Suprapubic skin (tissue), 4 donors: ENCODE results near the gene CACNA1H. TPM values are rescaled to one million over a fixed set of nuclear protein-coding genes. Genes with fewer than 3 reads are reported as not detected.

Experiments
- DNase-seq, 2 donors: peaks; one replicate each; pipeline ENCODE4 v3.0.0-alpha.2; 2019; ENCODE audit warnings: low spot score in 2 of 2
- H3K27ac ChIP-seq: fragments of 200-600 bp; sonication (generic); one replicate; pipeline ENCODE4 v1.5.1; 2019
- H3K27me3 ChIP-seq: fragments of 200-600 bp; sonication (generic); one replicate; pipeline ENCODE4 v1.5.1; 2019
- H3K36me3 ChIP-seq: fragments of 200-600 bp; sonication (generic); one replicate; pipeline ENCODE4 v1.5.1; 2019
- H3K4me1 ChIP-seq: fragments of 200-600 bp; sonication (generic); one replicate; pipeline ENCODE4 v1.5.1; 2019
- H3K4me3 ChIP-seq: fragments of 200-600 bp; sonication (generic); one replicate; pipeline ENCODE4 v1.5.1; 2019; ENCODE audit warnings: mild to moderate bottlenecking
- H3K9me3 ChIP-seq: fragments of 200-600 bp; sonication (generic); one replicate; pipeline ENCODE4 v1.5.1; 2019
- CTCF ChIP-seq, 2 donors: fragments of 200-600 bp in 1 of 2; fragments of 450-650 bp in 1 of 2; sonication (generic) in 1 of 2; IDR thresholded peaks; one replicate each; pipeline ENCODE4 v1.5.1; 2016 to 2019; ENCODE audit warnings: antibody characterized with exemption in 2 of 2, mild to moderate bottlenecking in 1 of 2, moderate library complexity in 1 of 2
- EP300 ChIP-seq: sonication (generic); formaldehyde crosslinking; IDR thresholded peaks from one replicate; pipeline ENCODE4 v1.6.1; 2017; ENCODE audit warnings: antibody characterized with exemption
- POLR2A ChIP-seq, 2 donors: fragments of 450-650 bp; IDR thresholded peaks; one replicate each; pipeline ENCODE4 v1.6.1; 2017; ENCODE audit warnings: antibody characterized with exemption in 2 of 2, mild to moderate bottlenecking in 2 of 2, moderate library complexity in 2 of 2
- POLR2AphosphoS5 ChIP-seq, 3 donors: sonication (generic); formaldehyde crosslinking; IDR thresholded peaks; one replicate each; pipeline ENCODE4 v1.6.1; 2017; ENCODE audit warnings: antibody characterized with exemption in 3 of 3
- WGBS: methylation state at CpG from one replicate; pipeline ENCODE4 v1.1.5; 2018; 5-methylcytosine and 5-hydroxymethylcytosine counted together
- total RNA-seq, 4 donors: library from RNA; depleted of rRNA; stranded (reverse); fragments of >200 nt; gene quantifications; one replicate each; pipeline ENCODE4 v1.1.0, GENCODE V29; 2016

The CACNA1H gene
- total RNA-seq, 4 donors from 2014 or later = 19.4 to 167 (median 38.4) TPM

- DNase-seq = no peak
- Histone ChIP-seq H3K9me3 (no peaks in the 10 kb centered on the region), H3K27ac (no peak overlapping the region), H3K27me3 (peaks cover 66% of the 10 kb centered on the region), H3K4me1 (no peaks in the 10 kb centered on the region), H3K36me3 (no peaks in the 10 kb centered on the region), H3K4me3 (no peak overlapping the region)
- no peak for TF ChIP-seq EP300
- no peak for TF ChIP-seq POLR2A (IDR thresholded peaks at IDR 0.05)
- no peak for TF ChIP-seq POLR2AphosphoS5 (IDR thresholded peaks at IDR 0.05)
- TF ChIP-seq CTCF (IDR thresholded peaks at IDR 0.05) = no peak
- WGBS = 88% methylated on average over 27 of the region's 35 CpGs
Observed at GRCh38 chr16:1131378-1131994, 21.4 kb upstream of the CACNA1H start.

GRCh38 chr16:1132431-1132830, 20.5 kb upstream of the CACNA1H start:
- Histone ChIP-seq H3K4me3 (no peak overlapping the region), H3K9me3 (no peaks in the 10 kb centered on the region), H3K27ac (no peak overlapping the region), H3K36me3 (no peaks in the 10 kb centered on the region), H3K27me3 (peaks cover 63% of the 10 kb centered on the region), H3K4me1 (no peaks in the 10 kb centered on the region)
- TF ChIP-seq EP300 (no peak), POLR2AphosphoS5 (IDR thresholded peaks at IDR 0.05) (no peak), POLR2A (IDR thresholded peaks at IDR 0.05) (no peak), CTCF (IDR thresholded peaks at IDR 0.05) (no peak)
- WGBS = 43% methylated on average over 9 of the region's 15 CpGs
- no peak for DNase-seq

GRCh38 chr16:1133271-1133670, 19.6 kb upstream of the CACNA1H start:
- Histone ChIP-seq H3K4me1 (no peaks in the 10 kb centered on the region), H3K9me3 (no peaks in the 10 kb centered on the region), H3K27me3 (peaks cover 60% of the 10 kb centered on the region), H3K27ac (no peak overlapping the region), H3K4me3 (no peak overlapping the region), H3K36me3 (no peaks in the 10 kb centered on the region)
- TF ChIP-seq POLR2AphosphoS5 (IDR thresholded peaks at IDR 0.05) (no peak), EP300 (no peak), CTCF (IDR thresholded peaks at IDR 0.05) (no peak), POLR2A (IDR thresholded peaks at IDR 0.05) (no peak)
- WGBS = 88% methylated on average over 12 of the region's 18 CpGs
- no peak for DNase-seq

- no peaks in the 10 kb centered on the region for H3K9me3 ChIP-seq
- no CpG with 5 or more reads among the region's 30 CpGs for WGBS
- no peak overlapping the region for H3K4me3 ChIP-seq
- H3K27me3 ChIP-seq = peaks cover 58% of the 10 kb centered on the region
- no peak for DNase-seq
- no peaks in the 10 kb centered on the region for H3K36me3 ChIP-seq
- no peak overlapping the region for H3K27ac ChIP-seq
- no peak for TF ChIP-seq EP300
- no peaks in the 10 kb centered on the region for H3K4me1 ChIP-seq
Observed at GRCh38 chr16:1133810-1134520, 18.9 kb upstream of the CACNA1H start.

GRCh38 chr16:1134776-1135458, 18.0 kb upstream of the CACNA1H start:
- DNase-seq = no peak
- Histone ChIP-seq H3K27ac (no peak overlapping the region), H3K36me3 (no peaks in the 10 kb centered on the region), H3K27me3 (peaks cover 60% of the 10 kb centered on the region), H3K9me3 (no peaks in the 10 kb centered on the region), H3K4me1 (no peaks in the 10 kb centered on the region), H3K4me3 (no peak overlapping the region)
- WGBS = 74% methylated on average over 26 of the region's 30 CpGs
- TF ChIP-seq POLR2A (IDR thresholded peaks at IDR 0.05) = no peak
- no peak for TF ChIP-seq CTCF (IDR thresholded peaks at IDR 0.05)
- TF ChIP-seq EP300 = no peak
- TF ChIP-seq POLR2AphosphoS5 (IDR thresholded peaks at IDR 0.05) = no peak
